PC-9 (cell line): ENCODE results near the gene FBF1.

Experiments
- EZH2 ChIP-seq: fragments of 200-600 bp; sonication (generic); IDR thresholded peaks from 2 replicates; pipeline ENCODE4 v1.8.0; 2017; ENCODE audit warnings: antibody characterized with exemption, low read depth
- TF ChIP-seq, protein P1 (sequence below): fragments of 200-600 bp; sonication (generic); conservative IDR thresholded peaks from 2 replicates; pipeline ENCODE4 v1.6.1; 2017; ENCODE audit warnings: mixed run types, antibody characterized with exemption, mild to moderate bottlenecking, moderate library complexity

DNA sequence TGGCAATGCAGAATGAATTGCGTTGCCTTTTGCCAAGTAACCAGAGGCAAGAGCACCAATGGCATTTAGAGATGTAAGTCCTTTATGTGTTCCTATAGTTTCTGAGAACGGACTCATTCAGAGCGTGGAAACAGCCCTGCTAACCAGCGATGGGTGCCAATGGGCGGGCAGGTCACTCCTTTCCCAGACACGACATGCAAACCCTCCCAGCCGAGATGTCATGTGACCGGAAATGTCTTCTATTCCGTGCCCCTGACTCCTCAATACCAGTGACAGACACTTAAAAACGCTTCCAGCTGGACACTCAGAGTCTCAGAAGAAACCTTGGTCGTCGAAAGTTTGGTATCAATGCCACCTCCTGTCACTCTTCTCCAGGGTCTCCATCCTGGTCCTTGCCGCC is 3.2 kb downstream of the FBF1 start:
- TF ChIP-seq EZH2: no peak
- TF ChIP-seq, protein P1, sequence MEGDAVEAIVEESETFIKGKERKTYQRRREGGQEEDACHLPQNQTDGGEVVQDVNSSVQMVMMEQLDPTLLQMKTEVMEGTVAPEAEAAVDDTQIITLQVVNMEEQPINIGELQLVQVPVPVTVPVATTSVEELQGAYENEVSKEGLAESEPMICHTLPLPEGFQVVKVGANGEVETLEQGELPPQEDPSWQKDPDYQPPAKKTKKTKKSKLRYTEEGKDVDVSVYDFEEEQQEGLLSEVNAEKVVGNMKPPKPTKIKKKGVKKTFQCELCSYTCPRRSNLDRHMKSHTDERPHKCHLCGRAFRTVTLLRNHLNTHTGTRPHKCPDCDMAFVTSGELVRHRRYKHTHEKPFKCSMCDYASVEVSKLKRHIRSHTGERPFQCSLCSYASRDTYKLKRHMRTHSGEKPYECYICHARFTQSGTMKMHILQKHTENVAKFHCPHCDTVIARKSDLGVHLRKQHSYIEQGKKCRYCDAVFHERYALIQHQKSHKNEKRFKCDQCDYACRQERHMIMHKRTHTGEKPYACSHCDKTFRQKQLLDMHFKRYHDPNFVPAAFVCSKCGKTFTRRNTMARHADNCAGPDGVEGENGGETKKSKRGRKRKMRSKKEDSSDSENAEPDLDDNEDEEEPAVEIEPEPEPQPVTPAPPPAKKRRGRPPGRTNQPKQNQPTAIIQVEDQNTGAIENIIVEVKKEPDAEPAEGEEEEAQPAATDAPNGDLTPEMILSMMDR: no peak
